GM18520 (cell line): ENCODE measurements around the gene SPSB3.
"Not testable (repeated sequence)": the region's sequence is repeated elsewhere in the genome, so short reads cannot be mapped to it uniquely, and the experiment has no call there.

Experiments
- ATAC-seq: cut with Tn5 transposase; IDR thresholded peaks from one replicate; pipeline ENCODE4 v1.9.1; 2021; ENCODE audit not compliant: unreplicated experiment

Gene SPSB3

DNA sequence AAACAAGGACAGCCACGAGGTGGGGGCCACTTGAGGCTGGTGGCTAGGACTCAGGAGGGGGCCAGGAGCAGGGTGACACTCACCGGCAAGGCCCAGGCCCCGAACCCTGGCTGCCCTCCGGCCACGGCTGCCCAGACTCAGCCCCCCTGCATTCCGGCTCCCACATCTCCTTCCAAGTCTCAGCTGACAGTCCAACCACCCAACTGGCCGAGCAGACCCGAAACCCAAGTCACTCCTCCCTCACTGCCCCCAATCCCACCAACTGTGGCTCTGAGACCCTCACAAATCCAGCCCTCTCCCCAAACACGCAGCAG, 34.9 kb upstream of the SPSB3 start:
- ATAC-seq = no peak

DNA sequence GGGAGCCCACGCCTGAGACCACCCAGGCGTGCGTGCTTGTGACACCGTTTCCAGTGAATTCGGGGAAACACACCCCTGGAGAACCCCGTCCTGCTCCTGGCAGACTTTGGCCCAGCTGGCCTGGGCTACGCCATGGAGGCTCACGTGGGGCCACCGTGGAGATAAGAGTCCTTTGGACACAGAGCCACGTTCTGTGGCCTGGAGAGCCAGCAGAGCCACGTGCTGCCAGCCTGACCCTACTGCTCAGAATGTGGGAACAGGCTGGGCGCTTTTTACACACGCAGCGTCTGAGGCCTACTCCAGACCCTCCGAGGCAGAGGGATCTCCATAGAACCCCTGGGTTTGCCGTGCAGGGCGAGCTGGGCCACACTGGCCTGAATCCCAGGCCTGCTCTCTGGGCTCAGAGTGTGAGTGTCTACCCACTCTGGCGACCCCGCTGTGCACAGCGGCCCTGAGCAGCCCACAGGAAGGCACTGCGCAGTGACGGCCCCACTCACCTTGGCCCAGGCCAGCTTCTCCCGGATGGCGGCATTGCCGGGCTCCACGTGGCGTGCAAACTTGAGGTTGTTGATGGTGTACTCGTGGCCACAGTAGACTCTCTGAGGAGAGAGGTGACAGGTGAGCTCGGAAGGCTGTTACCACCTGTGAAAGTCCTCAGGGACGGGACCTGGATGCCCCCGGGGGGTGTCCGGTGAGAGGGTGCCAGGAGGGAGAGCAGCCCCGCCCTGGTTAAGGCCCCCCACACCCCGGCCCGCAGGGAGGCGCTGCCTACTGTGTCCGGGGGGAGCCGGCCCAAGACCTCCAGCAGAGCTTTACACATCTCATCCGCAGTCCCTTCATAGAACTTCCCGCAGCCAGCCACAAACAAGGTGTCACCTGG, 34.3 kb upstream of the SPSB3 start:
- no peak for ATAC-seq

- ATAC-seq = no peak
Measured at GRCh38 chr16:1815461-1815860, 33.1 kb upstream of the SPSB3 start.

- no peak for ATAC-seq
Measured at GRCh38 chr16:1812732-1813163, 30.4 kb upstream of the SPSB3 start.

GRCh38 chr16:1810536-1810935, 28.2 kb upstream of the SPSB3 start:
- ATAC-seq = no peak

- no peak for ATAC-seq
Measured at GRCh38 chr16:1810106-1810505, 27.7 kb upstream of the SPSB3 start.

GRCh38 chr16:1809281-1809801, 27.0 kb upstream of the SPSB3 start:
- no peak for ATAC-seq

GRCh38 chr16:1808691-1809090, 26.3 kb upstream of the SPSB3 start:
- no peak for ATAC-seq

DNA sequence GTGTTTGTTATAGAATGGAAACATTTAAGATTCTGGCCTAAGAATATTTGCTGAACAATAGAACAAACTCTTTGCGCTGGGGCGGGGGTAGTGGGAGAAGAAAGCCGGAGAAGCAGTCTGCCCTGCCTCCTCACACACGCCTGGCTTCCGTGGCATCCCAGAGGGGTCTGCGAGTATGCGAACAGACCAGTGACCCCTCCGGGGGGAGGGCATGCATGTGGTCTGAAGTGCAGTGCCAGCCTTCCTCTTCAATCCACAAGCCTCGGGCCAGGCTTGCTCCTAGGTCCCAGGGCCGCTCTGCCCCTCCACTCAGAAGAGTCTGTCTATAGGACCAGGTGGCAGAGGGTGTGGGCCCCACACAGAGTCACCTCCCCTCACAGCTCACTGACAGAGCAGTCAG, 25.3 kb upstream of the SPSB3 start:
- ATAC-seq = no peak

- no peak for ATAC-seq
Measured at GRCh38 chr16:1800701-1801100, 18.3 kb upstream of the SPSB3 start.

- not testable (repeated sequence) for ATAC-seq
Measured at GRCh38 chr16:1799263-1799662, 16.9 kb upstream of the SPSB3 start.

GRCh38 chr16:1794908-1795666, 12.7 kb upstream of the SPSB3 start:
- no peak for ATAC-seq

DNA sequence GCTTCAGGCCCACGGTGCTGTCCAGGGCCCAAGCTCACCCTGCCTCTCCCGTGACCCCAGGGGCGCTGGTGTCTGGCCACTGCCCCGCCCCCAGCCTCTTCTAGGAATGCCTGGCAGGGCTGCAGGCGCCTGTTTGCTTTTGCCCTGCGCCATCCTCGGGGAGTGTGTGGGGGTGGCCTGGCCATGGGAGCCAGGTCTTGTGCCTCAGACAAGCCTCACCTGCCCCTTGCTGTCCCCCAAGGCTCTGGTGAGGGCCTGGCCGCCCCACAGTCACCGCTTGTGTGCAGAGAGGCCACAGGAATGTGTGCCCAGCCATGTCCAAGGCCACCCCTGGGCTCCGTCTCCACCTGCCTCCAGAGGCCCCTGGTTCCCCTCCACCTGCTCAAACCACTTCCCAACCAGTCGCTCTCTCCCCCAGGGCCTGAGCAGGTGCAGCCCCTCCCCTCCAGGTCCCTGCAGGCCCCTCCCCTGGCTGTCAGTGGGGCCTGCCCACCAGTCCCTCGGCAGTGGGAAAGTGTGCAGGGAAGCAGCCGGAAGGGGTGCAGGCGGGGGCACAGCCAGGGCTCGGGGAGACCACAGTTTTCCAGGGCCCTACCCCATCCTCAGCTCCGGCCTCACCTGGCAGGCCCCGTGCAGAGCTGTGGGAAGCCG, 12.0 kb upstream of the SPSB3 start:
- ATAC-seq = no peak

DNA sequence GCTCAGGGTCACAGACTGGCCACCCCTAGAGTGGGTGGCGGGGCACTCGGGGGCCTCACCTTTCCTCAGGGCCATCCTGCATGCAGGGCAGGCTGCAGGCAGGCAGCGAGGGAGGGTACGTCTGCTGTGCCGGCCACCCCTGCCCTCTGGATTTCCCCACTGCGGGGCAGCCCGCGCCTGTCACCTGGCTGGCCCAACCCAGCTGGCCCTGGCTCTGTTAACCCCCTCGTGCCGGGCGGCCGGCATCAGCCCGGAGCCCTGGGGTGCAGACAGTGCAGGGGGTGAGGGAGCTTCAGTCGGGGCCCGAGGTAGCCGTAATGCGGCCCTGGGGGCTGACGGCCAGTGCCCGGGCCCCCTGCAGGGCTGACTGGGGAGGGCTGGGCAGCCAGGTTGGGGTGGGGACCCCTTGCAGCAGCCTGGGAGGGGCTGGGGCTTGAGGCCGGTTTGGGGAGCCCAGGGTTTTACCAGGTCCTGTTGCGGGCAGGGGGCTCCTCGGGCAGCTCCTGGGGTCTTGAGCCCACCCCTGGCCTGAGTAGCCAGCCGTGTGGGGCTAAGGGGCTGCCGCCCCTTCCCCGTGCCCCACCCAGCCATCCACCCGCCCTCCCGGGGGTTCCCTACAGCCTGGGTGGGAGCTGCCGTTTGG, 11.3 kb upstream of the SPSB3 start, which contains the start of gene IGFALS:
TSS of gene IGFALS (minus strand) at position 128 of the 643 bp plus-strand sequence. CDS start at position 75, 53 bp downstream.
- no peak for ATAC-seq

DNA sequence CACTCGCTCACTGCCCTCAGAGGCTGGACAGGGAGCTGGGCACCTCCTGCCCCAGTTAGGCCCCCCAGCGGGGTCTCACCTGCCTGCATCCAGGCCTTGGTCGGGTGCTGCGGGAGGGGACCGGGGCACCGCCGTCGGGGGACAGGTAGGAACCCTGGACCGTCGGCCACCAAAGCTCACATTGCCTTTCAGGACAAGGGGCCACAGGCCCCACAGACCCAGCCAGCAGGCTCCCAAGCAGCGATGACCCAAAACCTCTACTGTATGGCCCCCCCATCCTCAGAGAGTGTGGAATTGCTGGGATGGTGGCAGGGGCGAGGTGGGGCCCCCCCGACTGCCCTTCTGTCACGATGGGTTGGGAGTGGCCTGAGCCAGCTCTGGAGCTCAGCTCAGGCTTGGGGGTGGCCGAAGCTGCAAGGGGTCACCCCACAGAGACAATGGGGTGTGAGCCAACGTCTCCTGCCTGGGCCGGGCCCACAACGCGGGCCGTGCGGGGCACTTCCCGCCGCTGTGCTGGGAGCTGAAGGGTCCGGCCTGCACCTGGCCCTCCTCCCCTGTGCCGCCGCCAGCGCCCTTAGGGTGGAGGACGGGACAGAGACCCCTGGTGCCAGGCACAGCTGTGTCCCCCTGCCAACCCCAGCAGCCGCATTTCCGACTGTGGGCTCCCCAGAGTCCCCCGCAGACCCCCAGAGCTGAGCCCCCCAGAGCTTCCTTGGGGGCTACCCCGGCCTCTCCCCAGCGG, 10.6 kb upstream of the SPSB3 start:
- ATAC-seq = no peak

DNA sequence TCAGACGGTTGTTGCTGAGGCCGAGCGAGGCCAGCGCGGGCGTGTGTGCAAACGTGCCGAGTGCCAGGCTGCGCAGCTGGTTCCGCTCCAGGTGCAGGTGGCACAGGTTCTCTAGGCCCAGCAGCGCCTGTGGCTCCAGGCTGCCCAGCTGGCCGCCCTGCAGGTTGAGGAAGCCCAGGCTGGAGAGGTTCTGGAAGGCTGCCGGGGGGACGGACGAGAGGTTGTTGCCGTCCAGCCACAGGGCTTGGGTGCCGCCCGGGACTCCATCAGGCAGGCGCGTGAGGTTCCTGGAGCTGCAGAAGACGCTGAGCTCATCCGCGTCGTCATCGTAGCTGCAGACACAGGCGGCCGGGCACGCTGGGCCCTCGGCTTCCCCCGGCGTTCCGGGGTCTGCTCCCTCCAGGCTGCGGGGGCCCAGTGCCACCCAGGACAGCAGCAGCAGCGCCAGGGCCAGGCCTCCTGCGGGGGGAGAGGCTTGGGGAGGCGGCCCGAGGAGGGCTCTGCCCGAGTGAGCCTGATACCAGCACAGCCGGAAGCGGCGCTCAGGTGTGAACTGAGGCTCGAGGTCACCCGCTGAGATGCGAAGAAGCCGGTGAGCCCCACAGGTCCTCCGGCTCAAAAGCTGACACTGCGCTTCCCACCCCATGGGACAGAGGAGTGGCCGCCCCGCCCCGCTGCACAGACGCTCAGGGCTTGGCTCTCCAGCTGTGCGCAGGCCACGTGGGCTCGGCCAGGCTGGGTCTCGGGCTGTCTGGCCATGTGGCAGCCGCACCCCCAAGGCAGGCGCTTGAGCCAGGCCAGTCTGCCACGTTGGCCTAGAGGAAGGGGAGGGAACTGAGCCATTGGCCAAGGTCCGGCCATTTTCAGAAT, 9.8 kb upstream of the SPSB3 start:
- ATAC-seq = no peak

- ATAC-seq = no peak
Measured at GRCh38 chr16:1791256-1791942, 9.0 kb upstream of the SPSB3 start.

- ATAC-seq = no peak
Measured at GRCh38 chr16:1790611-1791255, 8.4 kb upstream of the SPSB3 start.
